GM21367 (cell line): ENCODE results near the gene PCOLCE2.

Source experiments
- ATAC-seq: cut with Tn5 transposase; IDR thresholded peaks from one replicate; pipeline ENCODE4 v1.9.1; 2021; ENCODE audit not compliant: unreplicated experiment

PCOLCE2 gene

GRCh38 chr3:142866841-142867631 is 21.8 kb downstream of the PCOLCE2 start:
- ATAC-seq, result no peak

- no peak for ATAC-seq
Observed at GRCh38 chr3:142863930-142864920, 24.7 kb downstream of the PCOLCE2 start.

- ATAC-seq, result no peak
Observed at GRCh38 chr3:142863010-142863817, 25.7 kb downstream of the PCOLCE2 start.

- ATAC-seq, result no peak
Observed at GRCh38 chr3:142861926-142862325, 27.0 kb downstream of the PCOLCE2 start.

GRCh38 chr3:142858043-142858442 is 30.8 kb downstream of the PCOLCE2 start:
- ATAC-seq, result no peak

GRCh38 chr3:142857056-142857455 is 31.8 kb downstream of the PCOLCE2 start:
- no peak for ATAC-seq

GRCh38 chr3:142853270-142854168 is 35.4 kb downstream of the PCOLCE2 start:
- no peak for ATAC-seq

- no peak for ATAC-seq
Observed at GRCh38 chr3:142852009-142852408, 36.9 kb downstream of the PCOLCE2 start.

GRCh38 chr3:142850395-142851023 is 38.4 kb downstream of the PCOLCE2 start:
- ATAC-seq, result no peak

GRCh38 chr3:142849148-142849547 is 39.7 kb downstream of the PCOLCE2 start:
- no peak for ATAC-seq

- ATAC-seq, result no peak
Observed at GRCh38 chr3:142846779-142847577, 41.9 kb downstream of the PCOLCE2 start.

- ATAC-seq, result no peak
Observed at GRCh38 chr3:142844339-142844977, 44.4 kb downstream of the PCOLCE2 start.

- no peak for ATAC-seq
Observed at GRCh38 chr3:142839831-142840230, 49.1 kb downstream of the PCOLCE2 start.

- ATAC-seq, result no peak
Observed at GRCh38 chr3:142837526-142837925, 51.4 kb downstream of the PCOLCE2 start.

GRCh38 chr3:142828703-142829305 is 60.1 kb downstream of the PCOLCE2 start:
- peak; percentile 99 for ATAC-seq

- no peak for ATAC-seq
Observed at GRCh38 chr3:142819179-142819578, 69.7 kb downstream of the PCOLCE2 start.

GRCh38 chr3:142818651-142819050 is 70.2 kb downstream of the PCOLCE2 start:
- ATAC-seq, result no peak

- no peak for ATAC-seq
Observed at GRCh38 chr3:142817897-142818296, 71.0 kb downstream of the PCOLCE2 start.
